ENCODE measurements around the gene ITGB3. TPM values are rescaled to one million over a fixed set of nuclear protein-coding genes. Genes with fewer than 3 reads are reported as not detected.

Gene ITGB3
- total RNA-seq (88.8 TPM), polyA plus RNA-seq (ENCODE audit: insufficient read depth, low read depth, low replicate concordance) (7.1 TPM)
- long read RNA-seq, donor 1, partial matches to known transcripts = 0 of 1 reads
- long read RNA-seq, donor 1, other reads (novel, unspliced or antisense) = 0 of 1 reads
- long read RNA-seq, donor 2, partial matches to known transcripts = 0 of 3 reads
- long read RNA-seq, donor 2, other reads (novel, unspliced or antisense) = 0 of 3 reads
- long read RNA-seq, donor 3, partial matches to known transcripts = 5 of 5 reads
- long read RNA-seq, donor 3, other reads (novel, unspliced or antisense) = 0 of 5 reads
- long read RNA-seq, donor 4 = 0 reads
- long read RNA-seq, donor 5 = 0 reads
- long read RNA-seq, donor 6 = 0 reads
- long read RNA-seq, donor 7, transcript ITGB3-202 (9 exons, 1,668 nt) = minor isoform, 6 of 76 reads
- long read RNA-seq, donor 7, transcript ITGB3-201 (15 exons, 3,995 nt) = major isoform, 18 of 76 reads
- long read RNA-seq, donor 7, partial matches to known transcripts = 39 of 76 reads
- long read RNA-seq, donor 7, other reads (novel, unspliced or antisense) = 13 of 76 reads
- long read RNA-seq, donor 8 = 0 reads
- long read RNA-seq, donor 9 = 0 reads
- long read RNA-seq, donor 10, partial matches to known transcripts = 9 of 12 reads
- long read RNA-seq, donor 10, other reads (novel, unspliced or antisense) = 0 of 12 reads

DNA sequence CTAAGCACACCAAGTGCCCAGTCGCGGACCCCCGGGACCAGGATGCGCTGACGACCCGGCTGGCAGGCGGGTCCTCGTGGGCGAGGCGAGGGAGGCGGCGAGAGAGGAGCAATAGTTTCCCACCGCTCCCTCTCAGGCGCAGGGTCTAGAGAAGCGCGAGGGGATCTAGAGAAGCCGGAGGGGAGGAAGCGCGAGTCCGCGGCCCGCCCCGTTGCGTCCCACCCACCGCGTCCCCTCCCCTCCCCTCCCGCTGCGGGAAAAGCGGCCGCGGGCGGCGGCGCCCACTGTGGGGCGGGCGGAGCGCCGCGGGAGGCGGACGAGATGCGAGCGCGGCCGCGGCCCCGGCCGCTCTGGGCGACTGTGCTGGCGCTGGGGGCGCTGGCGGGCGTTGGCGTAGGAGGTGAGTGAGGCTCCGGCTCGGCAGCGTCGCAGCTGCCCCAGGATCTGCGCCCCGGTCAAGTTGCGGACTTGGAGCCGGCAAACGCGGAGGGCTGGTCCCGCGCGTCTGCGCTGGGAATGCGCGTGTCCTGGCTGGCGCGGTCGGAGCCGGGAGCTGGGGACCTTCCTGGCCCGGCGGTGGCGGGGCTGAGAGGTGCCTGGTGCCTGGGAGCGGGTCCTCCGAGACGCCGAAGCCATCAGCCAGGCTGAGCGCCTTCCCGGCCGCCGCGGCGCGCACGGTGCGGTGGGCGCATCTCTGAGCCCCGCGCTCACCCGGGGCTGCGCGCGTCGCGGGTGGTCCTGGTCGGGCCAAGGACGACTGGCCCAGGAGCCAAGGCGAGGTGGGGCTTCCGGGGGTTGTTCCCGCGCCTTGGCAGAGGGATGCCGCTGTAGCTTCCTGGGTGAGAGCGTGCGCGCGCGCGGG, at the start of gene ITGB3:
ITGB3 (plus strand) TSS at position 287 of the 862 bp plus-strand sequence; CDS start at position 322, 35 bp downstream.
- Histone ChIP-seq H3K27me3 (ENCODE audit: control insufficient read depth, insufficient read depth, low read length) (peaks cover 2% of the 10 kb centered on the region), H3K4me3 (ENCODE audit: low read length in 3 of 3) (peak within 1 kb of the TSS in 2 of 3 donors; percentile 30 to 63), H3K27ac (ENCODE audit: low read depth in 2 of 2, low read length in 2 of 2) (peak within 1 kb of the TSS; percentile 48 to 80), H3K36me3 (ENCODE audit: control insufficient read depth in 2 of 3, insufficient read depth in 3 of 3, low read length in 3 of 3) (no peaks in the 10 kb centered on the region), H3K9me3 (ENCODE audit: control insufficient read depth in 2 of 3, insufficient read depth in 1 of 3, low read length in 3 of 3) (no peaks in the 10 kb centered on the region), H3K9ac (ENCODE audit: low read length in 3 of 3) (peak within 1 kb of the TSS in 2 of 3 donors; percentile 44 to 66), H3K4me1 (ENCODE audit: control insufficient read depth in 2 of 3, insufficient read depth in 2 of 3, low read depth in 1 of 3, low read length in 3 of 3) (peaks cover 0 to 9% (median 0%) of the 10 kb centered on the region in 3 donors)
- DNase-seq = peak; percentile 74 to 92 (median 85)
- TF ChIP-seq, protein P1, sequence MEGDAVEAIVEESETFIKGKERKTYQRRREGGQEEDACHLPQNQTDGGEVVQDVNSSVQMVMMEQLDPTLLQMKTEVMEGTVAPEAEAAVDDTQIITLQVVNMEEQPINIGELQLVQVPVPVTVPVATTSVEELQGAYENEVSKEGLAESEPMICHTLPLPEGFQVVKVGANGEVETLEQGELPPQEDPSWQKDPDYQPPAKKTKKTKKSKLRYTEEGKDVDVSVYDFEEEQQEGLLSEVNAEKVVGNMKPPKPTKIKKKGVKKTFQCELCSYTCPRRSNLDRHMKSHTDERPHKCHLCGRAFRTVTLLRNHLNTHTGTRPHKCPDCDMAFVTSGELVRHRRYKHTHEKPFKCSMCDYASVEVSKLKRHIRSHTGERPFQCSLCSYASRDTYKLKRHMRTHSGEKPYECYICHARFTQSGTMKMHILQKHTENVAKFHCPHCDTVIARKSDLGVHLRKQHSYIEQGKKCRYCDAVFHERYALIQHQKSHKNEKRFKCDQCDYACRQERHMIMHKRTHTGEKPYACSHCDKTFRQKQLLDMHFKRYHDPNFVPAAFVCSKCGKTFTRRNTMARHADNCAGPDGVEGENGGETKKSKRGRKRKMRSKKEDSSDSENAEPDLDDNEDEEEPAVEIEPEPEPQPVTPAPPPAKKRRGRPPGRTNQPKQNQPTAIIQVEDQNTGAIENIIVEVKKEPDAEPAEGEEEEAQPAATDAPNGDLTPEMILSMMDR (IDR thresholded peaks at IDR 0.05; ENCODE audit: borderline replicate concordance, extremely low read depth, insufficient read depth) = peak; percentile 56
- FAIRE-seq = no peak
- intact Hi-C loops (cut with DNase I) = no loop called here

DNA sequence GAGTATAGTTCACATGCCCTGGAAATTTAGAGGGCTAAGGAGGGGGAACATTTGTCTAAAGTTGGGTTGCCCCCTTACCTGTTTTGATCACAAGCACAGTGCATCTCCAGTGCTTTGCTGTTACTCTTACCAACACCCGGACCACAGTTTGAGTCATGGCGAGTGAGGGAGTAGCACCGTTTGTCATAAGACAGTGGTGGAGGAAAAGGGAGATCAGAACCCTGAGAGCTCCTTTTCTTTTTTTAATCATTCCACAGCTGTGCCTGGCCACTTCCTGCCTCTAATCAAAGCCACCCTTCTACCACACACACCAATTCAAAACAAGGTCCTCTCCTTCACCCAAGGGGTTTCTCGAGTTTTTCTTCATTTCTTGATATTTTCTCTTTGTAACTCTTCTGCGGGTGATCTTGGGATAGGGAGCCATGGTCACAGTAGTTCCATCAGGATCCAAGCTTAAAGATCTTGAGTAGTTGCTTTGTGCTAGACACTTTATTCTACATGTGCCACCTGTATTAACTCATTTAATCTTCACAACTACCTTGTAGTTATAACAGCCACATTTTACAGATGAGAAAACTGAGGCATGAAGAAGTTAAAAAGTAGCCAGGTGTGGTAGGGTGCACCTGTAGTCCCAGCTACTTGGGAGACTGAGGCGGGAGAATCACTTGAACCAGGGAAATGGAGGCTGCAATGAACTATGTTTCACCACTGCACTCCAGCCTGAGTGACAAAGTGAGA, 49.5 kb upstream of the ITGB3 start:
- Histone ChIP-seq H3K4me3 (ENCODE audit: low read length in 3 of 3) (no peak overlapping the region), H3K27me3 (ENCODE audit: control insufficient read depth, insufficient read depth, low read length) (no peaks in the 10 kb centered on the region), H3K27ac (ENCODE audit: low read depth in 2 of 2, low read length in 2 of 2) (peak overlapping the region in 1 of 2 donors; percentile 64), H3K9ac (ENCODE audit: low read length in 3 of 3) (no peak overlapping the region), H3K36me3 (ENCODE audit: control insufficient read depth in 2 of 3, insufficient read depth in 3 of 3, low read length in 3 of 3) (no peaks in the 10 kb centered on the region), H3K4me1 (ENCODE audit: control insufficient read depth in 2 of 3, insufficient read depth in 2 of 3, low read depth in 1 of 3, low read length in 3 of 3) (peaks cover 0 to 19% (median 9%) of the 10 kb centered on the region in 3 donors), H3K9me3 (ENCODE audit: control insufficient read depth in 2 of 3, insufficient read depth in 1 of 3, low read length in 3 of 3) (no peaks in the 10 kb centered on the region)
- DNase-seq (no peak), FAIRE-seq (no peak)
- TF ChIP-seq, protein P1 (IDR thresholded peaks at IDR 0.05; ENCODE audit: borderline replicate concordance, extremely low read depth, insufficient read depth) = no peak
- intact Hi-C loops (cut with DNase I) = no loop called here

DNA sequence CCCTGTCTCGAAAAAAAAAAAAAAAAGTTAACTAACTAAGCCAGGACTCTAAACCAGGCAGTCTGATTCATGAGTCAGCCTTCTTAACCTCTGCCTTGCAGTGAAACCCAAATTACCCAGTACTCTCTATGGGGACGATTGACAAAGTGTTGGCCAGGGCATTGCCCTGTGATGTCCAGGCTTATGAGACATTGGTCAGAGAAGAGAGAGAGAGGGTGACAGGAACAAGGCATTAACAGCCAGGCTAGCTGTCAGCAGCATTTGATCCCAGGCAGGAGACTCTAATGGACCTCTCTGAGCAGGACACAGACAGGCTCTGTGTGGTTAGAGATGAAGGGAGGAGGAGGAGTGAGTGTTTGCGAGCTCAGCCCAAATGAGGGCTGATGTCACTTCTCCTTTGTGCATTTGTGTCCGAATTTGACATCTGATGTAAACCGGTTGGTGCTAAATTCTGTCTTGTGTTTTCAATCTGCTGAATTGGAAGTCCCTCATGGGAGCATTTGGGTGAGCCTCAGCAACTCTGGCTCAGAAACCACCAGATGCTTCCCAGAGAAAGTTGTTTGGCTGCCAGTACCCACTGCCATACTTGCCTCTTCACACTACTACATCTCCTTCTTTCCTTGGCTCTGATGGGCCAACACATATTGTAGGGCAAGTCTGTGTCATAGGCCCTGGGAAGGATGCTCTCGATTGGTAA, 48.8 kb upstream of the ITGB3 start:
- peak overlapping the region in 1 of 3 donors; percentile 41 for H3K9ac ChIP-seq (ENCODE audit: low read length in 3 of 3)
- peak overlapping the region in 1 of 3 donors; percentile 7 for H3K4me3 ChIP-seq (ENCODE audit: low read length in 3 of 3)
- DNase-seq = peak in 2 of 5 donors; percentile 19 to 68
- H3K9me3 ChIP-seq (ENCODE audit: control insufficient read depth in 2 of 3, insufficient read depth in 1 of 3, low read length in 3 of 3) = no peaks in the 10 kb centered on the region
- no peaks in the 10 kb centered on the region for H3K27me3 ChIP-seq (ENCODE audit: control insufficient read depth, insufficient read depth, low read length)
- FAIRE-seq = no peak
- TF ChIP-seq, protein P1 (IDR thresholded peaks at IDR 0.05; ENCODE audit: borderline replicate concordance, extremely low read depth, insufficient read depth) = no peak
- peaks cover 0 to 19% (median 9%) of the 10 kb centered on the region in 3 donors for H3K4me1 ChIP-seq (ENCODE audit: control insufficient read depth in 2 of 3, insufficient read depth in 2 of 3, low read depth in 1 of 3, low read length in 3 of 3)
- no peaks in the 10 kb centered on the region for H3K36me3 ChIP-seq (ENCODE audit: control insufficient read depth in 2 of 3, insufficient read depth in 3 of 3, low read length in 3 of 3)
- H3K27ac ChIP-seq (ENCODE audit: low read depth in 2 of 2, low read length in 2 of 2) = peak overlapping the region; percentile 64 to 81
- intact Hi-C loops (cut with DNase I) = no loop called here

Data from kidney (tissue), 22 donors.